Activated CD8-positive, alpha-beta memory T cell treated with anti-CD3 and anti-CD28 coated beads for 1 hour (primary cell): Measurements from ENCODE around the gene ANKRD33B.
"Not testable (repeated sequence)": the region's sequence is repeated elsewhere in the genome, so short reads cannot be mapped to it uniquely, and the experiment has no call there.

Experiments
- DNase-seq, 2 donors: peaks; one replicate each; pipeline ENCODE4 v3.0.0-alpha.2; 2020; ENCODE audit warnings: low read depth in 1 of 2; ENCODE audit errors: extremely low read depth in 1 of 2

The ANKRD33B gene

GRCh38 chr5:10536931-10537579, 26.8 kb upstream of the ANKRD33B start:
- no peak for DNase-seq

- DNase-seq, result no peak
Observed at GRCh38 chr5:10537624-10538023, 26.2 kb upstream of the ANKRD33B start.

GRCh38 chr5:10538103-10538788, 25.6 kb upstream of the ANKRD33B start:
- DNase-seq, result no peak

GRCh38 chr5:10538789-10539686, 24.8 kb upstream of the ANKRD33B start:
- DNase-seq, result no peak

- DNase-seq, result no peak
Observed at GRCh38 chr5:10539687-10539998, 24.2 kb upstream of the ANKRD33B start.

DNA sequence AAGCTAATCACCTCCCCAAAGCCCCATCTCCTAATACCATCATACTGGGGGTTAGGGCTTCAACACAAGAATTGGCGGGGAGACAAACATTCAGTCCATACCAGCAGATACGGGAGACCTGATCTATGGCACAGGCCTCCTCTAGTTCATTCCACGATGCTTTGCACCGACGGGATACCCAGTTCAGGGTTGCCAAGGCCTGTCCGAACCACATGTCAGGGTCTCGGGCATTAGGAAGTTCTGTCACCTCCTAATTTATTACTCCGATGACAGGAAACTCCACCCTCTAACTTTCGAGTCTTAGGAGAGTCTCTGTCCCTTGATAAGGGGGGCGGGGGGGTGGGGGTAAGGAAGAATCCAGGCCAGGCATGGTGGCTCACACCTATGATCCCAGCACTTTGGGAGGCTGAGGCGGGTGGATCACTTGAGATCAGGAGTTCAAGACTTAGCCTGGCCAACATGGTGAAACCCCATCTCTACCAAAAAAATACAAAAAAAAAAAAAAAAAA, 23.8 kb upstream of the ANKRD33B start:
- no peak for DNase-seq

GRCh38 chr5:10540951-10541646, 22.8 kb upstream of the ANKRD33B start:
- no peak for DNase-seq

DNA sequence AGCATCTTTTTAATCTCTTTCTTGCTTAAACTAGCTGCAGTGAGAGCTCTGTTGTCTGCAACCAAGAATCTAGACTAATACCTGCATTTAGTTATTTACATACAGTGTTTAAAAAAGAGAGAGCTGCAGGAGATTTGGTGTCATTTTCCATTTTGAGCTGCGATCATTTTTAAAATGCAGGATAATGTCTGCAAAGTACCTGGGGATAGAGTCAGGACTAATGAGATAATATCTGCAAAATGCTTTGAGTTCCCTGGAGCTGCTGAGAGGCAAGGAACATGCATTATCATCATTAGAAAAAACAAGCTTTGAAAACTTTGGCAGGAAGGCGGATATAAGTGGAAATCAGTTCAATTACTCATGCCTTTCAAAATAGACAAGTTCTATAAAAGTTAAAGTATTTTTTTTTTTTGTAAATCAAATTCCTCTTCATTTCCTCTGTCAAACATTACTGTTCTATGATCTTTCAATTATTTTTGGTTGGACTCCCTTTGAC, 21.8 kb upstream of the ANKRD33B start:
- DNase-seq, result no peak

- DNase-seq, result no peak
Observed at GRCh38 chr5:10543585-10544040, 20.3 kb upstream of the ANKRD33B start.

DNA sequence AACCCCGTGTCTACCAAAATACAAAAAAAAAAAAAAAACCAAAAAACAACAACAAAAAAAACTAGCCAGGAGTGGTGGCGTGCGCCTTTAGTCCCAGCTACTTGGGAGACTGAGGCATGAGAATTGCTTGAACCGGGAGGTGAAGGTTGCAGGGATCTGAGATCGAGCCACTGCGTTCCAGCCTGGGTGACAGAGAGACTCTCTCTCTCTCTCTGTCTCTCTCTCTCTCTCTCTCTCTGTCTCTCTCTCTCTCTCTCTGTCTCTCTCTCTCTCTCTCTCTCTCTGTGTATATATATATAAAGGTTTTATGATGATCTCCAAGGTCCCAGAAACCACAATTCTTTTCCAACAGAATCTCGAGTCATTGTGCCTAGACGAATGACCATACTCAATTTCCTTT, 18.8 kb upstream of the ANKRD33B start:
- DNase-seq, result no peak

GRCh38 chr5:10546186-10546585, 17.7 kb upstream of the ANKRD33B start:
- DNase-seq, result no peak

GRCh38 chr5:10548418-10549122, 15.3 kb upstream of the ANKRD33B start:
- no peak for DNase-seq

- DNase-seq, result not testable (repeated sequence)
Observed at GRCh38 chr5:10549123-10549514, 14.8 kb upstream of the ANKRD33B start.

DNA sequence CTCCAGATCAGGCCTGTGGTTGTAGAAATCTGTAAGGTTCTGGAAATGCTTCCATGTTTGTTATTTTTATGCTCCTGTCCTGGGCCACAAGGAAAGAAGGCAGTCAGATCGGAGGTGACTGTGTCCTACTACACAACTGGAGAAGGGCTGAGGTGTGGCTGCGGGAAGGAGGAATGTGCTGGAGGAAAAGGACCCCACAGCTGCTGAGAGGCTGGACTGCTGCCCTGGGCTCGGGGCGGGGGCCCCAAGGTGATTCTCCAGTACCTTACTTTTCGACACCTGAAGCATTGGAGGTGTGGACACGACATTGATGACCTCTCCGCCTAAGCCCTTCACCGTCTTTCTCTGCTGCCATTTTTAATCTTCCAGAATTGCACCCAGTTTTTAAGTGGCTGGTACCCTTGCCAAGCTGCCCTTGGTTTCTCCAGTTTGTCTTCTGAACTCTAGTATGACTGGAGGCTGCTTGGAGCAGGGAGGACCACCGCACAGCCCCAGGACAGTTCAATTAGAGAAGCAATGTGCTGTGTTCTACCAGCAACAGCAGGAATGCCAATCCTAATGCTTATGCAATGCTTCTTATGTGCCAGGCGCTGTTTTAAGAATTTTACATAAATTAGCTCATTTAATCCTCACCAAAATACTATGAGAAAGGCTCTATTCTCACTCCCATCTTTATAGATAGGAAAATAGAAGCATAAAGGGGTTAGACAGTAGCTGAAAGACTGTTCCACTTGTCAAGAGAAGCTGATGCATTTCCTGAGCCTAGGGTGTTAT, 13.5 kb upstream of the ANKRD33B start:
- no peak for DNase-seq

DNA sequence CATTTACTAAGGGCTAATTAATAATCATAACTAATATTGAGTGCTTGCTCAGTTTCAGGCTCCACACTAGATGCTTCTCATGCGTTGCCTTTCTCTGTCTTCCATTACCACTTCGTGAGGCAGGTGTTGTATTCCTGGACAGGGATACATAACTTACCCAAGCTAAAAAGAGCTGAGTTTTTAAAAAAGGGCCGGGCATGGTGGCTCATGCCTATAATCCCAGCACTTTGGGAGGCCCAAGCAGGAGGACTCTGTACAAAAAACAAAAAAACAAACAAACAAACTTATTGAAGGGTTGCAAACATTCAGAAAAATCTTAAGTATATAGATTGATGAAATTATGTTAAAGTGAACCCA, 12.1 kb upstream of the ANKRD33B start:
- no peak for DNase-seq

GRCh38 chr5:10552183-10553143, 11.4 kb upstream of the ANKRD33B start:
- DNase-seq, result no peak

DNA sequence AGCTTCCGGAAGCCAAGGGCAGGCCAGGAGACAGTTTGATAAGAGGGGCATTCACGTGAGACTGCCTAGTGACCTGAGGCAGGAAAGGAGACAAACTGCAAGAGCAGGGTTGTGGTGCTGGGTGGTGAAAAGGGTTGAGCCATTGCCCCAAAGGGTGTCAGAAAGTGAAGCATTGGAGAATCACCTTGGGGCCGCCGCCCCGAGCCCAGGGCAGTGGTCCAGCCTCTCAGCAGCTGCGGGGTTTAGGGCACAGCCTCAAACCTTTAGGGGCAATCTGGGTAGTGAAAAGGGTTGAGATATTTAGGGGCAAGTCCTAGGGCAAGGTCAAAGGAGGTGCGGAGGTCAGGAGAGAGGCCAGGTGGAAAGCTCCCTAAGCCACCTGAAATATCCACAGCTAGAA, 10.4 kb upstream of the ANKRD33B start:
- no peak for DNase-seq

GRCh38 chr5:10555277-10555684, 8.6 kb upstream of the ANKRD33B start:
- no peak for DNase-seq
